T-helper 1 cell treated with Interleukin-12 subunit alpha and Interleukin-12 subunit beta and Interleukin-4 antibody, amounts not matched to agents 30 ng/mL and 1 ng/mL, for 36 hours (primary cell): ENCODE measurements around the gene PABPN1. TPM values are rescaled to one million over a fixed set of nuclear protein-coding genes. Genes with fewer than 3 reads are reported as not detected.

Experiments used
- intact Hi-C: fragments of 100-400 bp; cut with micrococcal nuclease; formaldehyde crosslinking; loops from one replicate; pipeline ENCODE4 v1.15.1; 2024
- total RNA-seq: library from RNA; stranded (reverse); gene quantifications from 2 replicates; pipeline ENCODE4 v1.2.3, GENCODE V29; 2022

PABPN1 gene
- total RNA-seq, 1 donor from 2014 or later: 193 TPM

DNA sequence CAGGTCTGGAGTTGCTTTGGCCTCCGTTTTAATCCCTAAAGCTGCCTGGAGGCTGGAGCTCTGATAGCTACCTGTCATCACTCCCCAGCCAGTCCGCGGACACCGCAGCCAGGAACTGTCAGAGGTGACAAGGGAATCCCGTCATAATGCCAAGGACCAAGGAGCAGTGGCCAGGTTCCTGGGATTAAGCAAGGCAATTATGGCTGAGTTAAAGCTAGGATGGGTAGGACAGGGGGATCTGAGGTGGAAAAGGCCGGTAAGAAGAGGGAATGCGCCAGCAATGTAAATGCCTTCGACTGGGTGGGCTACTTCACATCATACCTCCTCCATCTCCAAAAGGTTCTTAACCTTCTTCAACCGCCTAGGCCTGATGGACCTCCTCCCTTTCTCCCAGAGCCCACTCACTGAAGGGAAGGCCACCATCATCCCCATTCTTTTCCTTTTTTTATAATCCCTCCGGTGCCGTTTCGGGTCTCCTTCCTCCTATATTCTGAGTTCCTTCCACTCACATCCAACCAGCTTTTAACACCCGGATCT, 20.5 kb upstream of the PABPN1 start:
- intact Hi-C loops: loop anchor here (1.0 to 10.0 kb wide), 17 partner anchors 14 to 1918 kb away; partner anchors contain the start of genes ACIN1, C14orf119, C14orf93 and EMC9

DNA sequence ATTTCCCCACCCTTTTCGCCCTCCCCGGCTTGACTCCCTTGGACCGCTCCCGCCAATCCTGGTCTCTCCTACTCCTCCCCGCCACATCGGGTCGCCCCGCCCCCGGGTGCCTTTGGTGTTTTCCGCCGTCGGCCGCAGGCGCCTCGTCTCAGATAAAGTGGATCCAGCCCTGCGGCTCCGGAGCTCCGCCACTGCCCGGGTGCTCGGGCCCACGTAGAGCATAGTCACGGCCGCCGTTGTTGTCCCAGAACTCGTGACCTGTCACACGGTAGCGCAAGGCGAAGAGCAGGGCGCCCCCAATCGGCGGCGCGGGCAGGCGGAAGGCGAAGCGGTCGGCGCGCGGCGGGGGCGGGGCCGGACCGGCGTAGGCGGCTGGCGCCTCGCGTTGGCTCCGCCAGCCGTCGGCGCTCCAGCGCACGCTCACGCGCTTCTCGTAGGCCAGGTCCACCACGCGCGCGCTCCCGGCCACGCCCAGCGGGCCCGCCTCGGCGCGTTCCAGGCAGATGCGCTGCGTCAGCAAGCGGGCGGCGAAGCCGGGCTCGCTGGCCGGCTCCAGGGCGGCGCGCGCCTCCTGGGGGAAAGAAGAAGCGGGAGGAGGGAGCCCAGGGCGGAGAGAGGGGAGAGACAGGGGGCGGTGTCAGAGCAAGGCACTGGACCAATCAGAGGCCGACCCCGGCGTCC, 19.8 kb upstream of the PABPN1 start:
- intact Hi-C loops: loop anchor here (1.0 to 10.0 kb wide), 17 partner anchors 15 to 1919 kb away; partner anchors contain the start of genes ACIN1, C14orf119, C14orf93 and EMC9

DNA sequence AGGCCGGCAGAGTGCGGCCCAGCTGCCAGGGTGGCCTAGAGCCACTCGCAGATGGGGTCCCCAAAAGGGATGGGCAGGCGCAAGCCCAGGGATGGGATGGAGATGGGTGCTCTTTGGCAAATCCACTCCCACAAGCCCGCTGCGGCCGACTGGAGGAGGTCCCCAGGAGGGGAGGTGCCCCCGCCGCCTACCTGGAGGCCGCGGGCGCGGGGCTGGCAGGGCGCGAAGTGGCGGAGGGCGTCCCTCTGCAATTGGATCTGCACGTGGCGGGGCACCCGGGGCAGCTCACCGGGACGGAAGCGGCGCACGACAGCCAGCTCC, 19.3 kb upstream of the PABPN1 start:
- intact Hi-C loops: loop anchor here (1.0 to 10.0 kb wide), 18 partner anchors 16 to 1920 kb away; partner anchors contain the start of genes ACIN1, C14orf119, C14orf93 and EMC9

DNA sequence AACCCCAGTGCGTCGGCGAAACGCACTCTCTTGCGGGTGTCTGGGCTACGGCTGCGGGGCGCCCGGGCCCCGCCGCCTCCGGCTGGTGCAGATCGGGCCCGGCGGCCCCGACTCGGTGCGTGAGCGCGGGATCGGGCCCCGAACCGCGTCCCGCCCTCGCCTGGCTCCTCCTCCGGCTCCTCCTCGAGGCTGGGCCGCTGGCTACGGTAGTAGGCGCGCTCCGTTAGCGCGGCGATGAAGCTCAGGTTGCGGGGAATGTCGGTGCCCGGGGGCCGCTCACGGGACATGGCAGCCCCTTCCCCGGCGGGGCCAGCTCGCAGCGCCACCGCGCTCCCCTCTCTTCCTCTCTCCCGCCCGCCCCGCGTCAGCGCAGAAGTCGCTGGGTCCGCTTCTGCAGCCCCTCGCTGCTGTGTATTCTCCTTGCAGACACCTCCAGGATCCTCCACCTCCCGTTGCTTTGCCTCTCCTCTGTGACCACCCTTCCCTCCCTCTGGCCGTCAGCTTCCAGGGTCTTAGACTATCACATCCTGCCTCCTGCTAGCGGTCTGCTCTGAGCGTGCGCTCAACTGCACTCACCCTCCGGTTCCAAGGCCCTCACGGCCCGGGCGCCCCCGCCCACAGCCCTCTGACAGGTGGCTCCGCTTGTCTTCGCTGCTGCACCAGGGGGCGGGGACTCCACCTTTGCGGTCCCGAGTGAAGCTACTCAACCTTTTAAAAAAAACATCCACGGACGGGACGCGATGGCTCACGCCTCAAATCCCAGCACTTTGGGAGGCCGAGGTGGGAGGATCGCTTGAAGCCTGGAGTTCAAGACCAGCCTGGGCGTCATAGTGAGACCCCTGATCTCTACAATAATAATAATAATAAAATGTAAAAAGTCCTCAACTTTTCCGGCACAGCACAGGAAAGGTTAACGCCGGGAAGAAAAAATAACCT, 18.7 kb upstream of the PABPN1 start, which contains the start of gene PPP1R3E:
Gene PPP1R3E (minus strand): TSS at position 570 of the 936 bp plus-strand sequence. CDS start 283 bp downstream, at position 287.
- intact Hi-C loops: loop anchor here (1.0 to 10.0 kb wide), 5 partner anchors 473 to 1920 kb away; partner anchors contain the start of genes EMC9, METTL3, MRPL52 and PSME2

DNA sequence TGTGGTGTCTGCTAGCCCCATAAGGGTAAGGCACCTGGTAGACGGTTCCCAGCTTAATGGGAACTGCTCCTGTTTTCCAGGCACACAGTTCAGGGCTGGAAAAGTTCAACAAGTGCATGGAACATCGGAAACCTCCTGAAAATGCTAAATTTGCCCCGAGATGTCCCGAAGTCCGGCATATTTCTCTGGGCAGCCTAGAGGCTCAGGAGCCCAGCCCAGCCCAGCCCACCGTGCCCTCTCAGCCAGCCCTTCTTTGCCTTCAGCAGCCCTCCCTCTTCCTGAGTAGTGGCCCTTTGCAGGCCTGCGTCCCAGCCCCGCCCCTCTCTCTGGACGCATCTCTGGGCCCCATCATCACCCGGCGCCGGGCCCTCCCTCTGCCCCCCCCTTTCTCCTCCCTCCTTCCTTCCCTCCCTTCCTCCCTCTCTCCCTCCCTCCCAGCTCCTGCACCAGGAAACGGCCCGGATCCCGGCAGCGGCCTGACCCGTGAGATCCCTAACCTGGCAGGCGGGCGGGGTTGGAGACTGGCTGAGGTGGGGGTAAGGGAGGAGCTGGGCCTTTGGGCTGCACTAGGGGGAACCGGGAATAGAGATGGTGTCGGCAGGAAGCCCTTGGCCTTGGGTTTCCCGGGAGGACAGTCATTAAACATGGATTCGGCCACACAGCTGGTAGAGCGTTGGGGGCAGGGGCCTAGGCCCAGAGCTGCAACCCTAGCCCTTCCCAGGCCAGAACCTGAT, 14.7 kb upstream of the PABPN1 start, which contains the start of gene BCL2L2:
Gene BCL2L2 (plus strand): TSS at position 422 of the 734 bp plus-strand sequence. CDS start 935 bp downstream, outside the sequence.
- intact Hi-C loops: loop anchor here (10.0 kb wide), 2 partner anchors 752 to 838 kb away; partner anchors contain the start of genes EMC9, PSME2 and RNF31

DNA sequence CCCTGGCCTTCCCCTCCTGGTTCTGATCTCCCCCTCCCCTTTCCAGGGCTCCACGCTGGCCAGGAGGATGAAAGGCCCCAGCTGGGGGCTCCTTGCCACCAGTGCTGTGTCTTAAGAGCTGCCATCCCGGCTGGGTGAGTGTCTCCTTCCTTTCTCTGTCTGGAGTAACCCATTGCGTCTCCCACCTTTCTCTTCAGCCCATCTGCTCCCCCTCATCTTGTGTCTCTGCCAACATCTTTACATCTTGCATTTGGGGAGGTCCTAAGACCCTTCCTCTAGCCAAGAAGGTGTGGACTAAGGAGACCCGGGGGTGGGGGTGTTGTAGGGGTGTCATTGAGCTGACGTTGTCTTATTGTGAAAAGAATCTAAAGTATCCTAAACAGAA, 14.1 kb upstream of the PABPN1 start:
- intact Hi-C loops: loop anchor here (10.0 kb wide), 2 partner anchors 752 to 838 kb away; partner anchors contain the start of genes EMC9, PSME2 and RNF31

DNA sequence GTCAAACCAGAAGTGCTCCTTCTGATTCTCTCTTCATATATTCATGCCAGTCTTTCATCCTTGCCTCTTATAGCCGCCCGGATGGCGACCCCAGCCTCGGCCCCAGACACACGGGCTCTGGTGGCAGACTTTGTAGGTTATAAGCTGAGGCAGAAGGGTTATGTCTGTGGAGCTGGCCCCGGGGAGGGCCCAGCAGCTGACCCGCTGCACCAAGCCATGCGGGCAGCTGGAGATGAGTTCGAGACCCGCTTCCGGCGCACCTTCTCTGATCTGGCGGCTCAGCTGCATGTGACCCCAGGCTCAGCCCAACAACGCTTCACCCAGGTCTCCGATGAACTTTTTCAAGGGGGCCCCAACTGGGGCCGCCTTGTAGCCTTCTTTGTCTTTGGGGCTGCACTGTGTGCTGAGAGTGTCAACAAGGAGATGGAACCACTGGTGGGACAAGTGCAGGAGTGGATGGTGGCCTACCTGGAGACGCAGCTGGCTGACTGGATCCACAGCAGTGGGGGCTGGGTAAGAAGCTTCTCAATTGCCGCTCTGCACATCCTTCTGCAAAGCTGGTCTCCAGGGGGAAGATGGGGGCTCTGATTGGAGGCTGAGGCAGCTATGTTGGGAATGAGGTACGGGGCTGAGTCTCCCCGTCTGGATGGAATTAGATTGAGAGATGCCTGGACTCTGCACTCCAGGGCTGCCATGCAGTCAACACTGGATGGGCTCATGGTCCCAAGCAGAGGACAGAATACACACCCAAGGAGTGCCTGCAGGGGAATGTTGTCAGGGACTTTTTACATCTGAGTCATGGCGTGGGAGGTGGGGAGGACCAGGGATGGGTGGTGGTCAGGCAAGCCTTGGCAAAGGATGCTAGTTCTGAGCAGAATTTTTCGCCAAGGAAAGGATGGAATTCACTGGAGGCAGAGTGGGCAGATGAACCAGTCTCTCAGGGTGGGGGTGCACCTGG, 13.3 kb upstream of the PABPN1 start:
- intact Hi-C loops: loop anchor here (10.0 kb wide), 2 partner anchors 753 to 837 kb away; partner anchors contain the start of genes EMC9, PSME2 and RNF31

DNA sequence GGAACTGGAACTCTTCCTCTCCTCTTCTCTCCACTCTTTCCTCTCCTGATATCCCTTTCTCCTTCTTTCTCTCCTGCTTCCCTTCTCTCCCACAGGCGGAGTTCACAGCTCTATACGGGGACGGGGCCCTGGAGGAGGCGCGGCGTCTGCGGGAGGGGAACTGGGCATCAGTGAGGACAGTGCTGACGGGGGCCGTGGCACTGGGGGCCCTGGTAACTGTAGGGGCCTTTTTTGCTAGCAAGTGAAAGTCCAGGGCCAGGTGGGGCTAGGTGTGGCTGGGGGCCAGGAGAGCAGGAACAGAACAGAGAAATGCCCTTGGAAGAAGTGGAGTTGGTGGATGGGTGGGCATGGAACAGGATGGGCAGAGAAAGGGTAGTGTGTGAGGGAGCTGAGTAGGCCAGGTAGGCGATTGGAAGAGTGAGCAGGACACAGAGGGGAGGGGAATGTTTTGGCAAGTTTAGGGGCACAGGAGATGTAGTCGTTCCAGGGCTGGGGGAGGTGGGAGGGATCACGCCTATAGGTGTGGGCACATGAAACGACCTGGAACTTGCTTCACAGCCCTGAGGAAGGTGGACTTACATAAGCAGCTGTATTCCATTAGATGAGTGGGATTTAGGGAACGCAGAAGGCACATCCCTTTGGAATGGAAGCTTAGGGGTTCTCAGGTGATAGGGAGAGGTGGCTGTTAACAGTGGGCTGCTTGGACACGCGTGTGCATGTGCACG, 12.4 kb upstream of the PABPN1 start:
- intact Hi-C loops: loop anchor here (10.0 kb wide), 2 partner anchors 754 to 836 kb away; partner anchors contain the start of genes EMC9, PSME2 and RNF31

DNA sequence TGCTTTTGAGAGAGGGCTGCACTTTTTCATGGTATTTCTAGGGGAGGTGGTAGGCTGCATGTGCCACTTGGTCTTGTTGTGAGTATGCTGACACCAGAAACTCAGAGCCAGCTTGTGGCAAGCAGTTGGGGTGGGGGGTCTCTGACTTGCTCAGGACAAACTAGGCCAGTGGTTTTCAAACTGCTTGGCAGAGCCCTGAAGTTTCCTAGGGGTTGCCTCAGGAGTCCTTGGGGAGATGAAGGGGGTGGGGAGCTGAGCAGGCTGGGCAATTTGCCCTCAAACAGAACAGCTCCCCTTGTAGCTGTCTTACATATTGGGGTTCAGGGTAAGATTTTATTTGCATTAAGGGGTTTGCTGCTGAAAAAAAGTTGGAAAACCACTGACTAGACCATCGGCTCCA, 10.7 kb upstream of the PABPN1 start:
- intact Hi-C loops: no loop called here

DNA sequence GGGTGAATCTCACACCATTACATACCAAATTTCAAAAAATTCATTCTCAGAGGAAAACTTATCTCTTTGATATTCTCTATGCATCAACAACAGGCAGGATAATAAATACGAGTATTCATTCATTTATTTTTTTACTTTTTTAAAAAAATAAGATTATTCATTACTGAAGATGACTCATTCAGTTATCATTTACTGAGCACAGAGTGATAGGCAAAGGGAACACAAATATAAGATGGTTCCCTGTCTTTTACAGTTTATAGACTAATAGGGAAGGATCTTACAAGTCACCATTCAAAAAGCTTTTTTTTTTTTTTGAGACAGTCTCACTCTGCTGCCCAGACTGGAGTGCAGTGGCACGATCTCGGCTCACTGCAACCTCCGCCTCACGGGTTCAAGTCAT, 5.0 kb upstream of the PABPN1 start:
- intact Hi-C loops: no loop called here

DNA sequence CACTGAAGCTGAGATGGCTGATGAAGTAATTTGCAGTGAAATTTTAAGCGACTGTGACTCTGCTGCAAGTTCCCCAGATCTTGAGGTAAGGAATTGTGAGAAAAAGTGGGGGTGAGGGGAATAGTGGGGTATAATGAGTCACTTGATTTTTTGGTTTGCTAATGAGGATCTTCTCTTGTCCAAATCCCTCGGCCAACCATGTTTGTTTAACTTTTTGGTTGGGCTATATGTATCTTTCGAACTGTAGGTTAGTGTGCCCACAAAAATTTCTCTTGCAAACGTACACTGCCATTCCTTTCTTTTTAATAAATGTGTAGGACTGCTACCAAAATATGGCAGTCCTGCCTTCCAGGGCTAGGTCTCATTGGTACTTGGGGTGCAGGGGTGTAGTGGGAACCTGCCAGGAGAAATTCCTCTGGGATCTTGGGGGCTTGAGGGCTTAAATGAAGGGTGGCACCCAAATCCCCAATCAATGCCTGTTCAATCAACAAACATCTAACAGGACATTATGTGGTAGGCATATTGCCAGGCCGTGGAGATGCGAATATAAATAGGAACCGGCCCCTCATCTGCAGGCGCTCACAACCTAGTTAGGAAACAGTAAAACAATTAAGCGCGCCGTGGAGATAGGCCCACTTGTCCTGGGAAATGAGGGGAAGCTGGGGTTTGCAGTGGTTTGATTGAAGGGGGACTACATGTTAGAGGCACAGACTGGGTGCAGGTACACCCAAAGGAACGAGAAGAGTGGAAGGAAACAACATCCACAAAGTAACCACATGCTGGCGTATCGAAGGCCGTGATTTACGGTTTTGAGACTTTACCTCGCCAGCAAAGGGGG, 1.3 kb upstream of the PABPN1 start:
- intact Hi-C loops: loop anchor here (5.0 to 10.0 kb wide), 5 partner anchors 448 to 1355 kb away; partner anchors contain the start of genes CHMP4A, DAD1, LRP10 and SDR39U1

DNA sequence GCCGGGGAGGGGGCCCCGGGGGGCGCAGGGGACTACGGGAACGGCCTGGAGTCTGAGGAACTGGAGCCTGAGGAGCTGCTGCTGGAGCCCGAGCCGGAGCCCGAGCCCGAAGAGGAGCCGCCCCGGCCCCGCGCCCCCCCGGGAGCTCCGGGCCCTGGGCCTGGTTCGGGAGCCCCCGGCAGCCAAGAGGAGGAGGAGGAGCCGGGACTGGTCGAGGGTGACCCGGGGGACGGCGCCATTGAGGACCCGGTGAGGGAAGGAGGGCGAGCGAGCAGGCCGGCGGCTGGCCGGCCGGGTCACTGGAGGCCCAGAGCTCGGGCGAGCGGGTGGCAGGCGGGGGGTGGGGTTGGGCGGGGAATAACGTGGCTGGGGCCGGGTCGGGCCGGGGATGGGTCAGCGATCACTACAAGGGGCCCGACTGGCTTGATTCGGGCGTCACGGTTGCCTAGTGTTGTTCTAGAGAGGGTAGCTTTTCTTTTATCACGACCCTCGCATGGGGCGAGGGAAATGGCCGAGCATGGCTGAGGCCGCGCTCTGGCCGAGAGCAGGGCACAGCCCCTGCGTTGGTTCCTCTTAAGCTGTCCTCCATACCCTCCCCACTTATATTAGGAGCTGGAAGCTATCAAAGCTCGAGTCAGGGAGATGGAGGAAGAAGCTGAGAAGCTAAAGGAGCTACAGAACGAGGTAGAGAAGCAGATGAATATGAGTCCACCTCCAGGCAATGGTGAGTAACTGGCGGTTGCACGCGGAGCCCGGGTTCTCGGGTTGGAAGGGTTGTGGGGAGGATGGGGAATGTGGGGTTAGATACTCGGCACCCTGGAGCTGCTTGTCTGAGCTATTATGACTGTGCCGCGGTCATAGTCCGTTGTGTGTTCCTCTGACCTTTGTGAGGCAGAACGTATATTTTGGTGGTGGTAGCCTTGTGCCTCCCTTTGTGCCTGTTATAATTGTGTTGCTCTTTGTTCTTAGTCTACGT, 603 bp downstream of the PABPN1 start:
- intact Hi-C loops: loop anchor here (1.0 to 10.0 kb wide), 16 partner anchors 21 to 1353 kb away; partner anchors contain the start of genes ACIN1, C14orf119, CHMP4A and DAD1

DNA sequence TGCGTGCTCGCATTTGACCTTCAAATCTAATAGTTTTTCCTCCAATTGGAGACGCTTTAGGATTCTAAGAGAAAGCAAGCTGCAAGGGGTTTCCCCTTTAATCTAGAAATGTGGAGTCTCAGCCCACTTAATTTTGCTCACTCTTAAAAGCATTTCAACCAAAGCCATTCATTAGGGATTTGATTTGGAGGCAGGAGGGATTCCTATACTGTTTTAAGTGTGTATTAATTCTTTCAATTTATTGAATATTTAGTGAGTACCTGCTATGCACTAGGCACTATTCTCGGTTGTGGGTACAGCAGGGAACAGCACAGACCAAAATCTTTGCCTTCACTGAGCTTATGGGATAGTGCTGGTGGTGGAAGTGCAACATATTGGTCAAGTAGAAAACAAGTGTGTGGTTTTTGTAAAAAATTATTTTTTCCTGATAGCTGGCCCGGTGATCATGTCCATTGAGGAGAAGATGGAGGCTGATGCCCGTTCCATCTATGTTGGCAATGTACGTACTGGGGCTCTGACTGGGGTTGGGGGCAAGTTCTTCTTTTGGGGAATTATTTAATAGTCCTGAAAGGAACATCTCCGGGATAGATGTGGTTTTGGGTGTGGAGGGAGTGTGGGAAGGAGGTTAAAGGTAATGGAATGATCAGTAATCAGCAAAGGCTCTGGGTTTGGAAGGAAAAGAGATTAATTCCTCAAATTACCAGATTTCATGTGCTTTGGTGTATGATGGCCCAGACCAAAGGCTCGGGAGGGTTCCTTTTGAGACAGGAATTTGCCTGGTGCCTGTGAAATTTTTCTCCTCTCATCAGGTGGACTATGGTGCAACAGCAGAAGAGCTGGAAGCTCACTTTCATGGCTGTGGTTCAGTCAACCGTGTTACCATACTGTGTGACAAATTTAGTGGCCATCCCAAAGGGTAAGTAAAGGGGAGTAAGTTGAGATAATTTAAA, 1.6 kb downstream of the PABPN1 start:
- intact Hi-C loops: loop anchor here (1.0 to 10.0 kb wide), 6 partner anchors 58 to 1352 kb away; partner anchors contain the start of genes CHMP4A, DAD1, LRP10 and SDR39U1

DNA sequence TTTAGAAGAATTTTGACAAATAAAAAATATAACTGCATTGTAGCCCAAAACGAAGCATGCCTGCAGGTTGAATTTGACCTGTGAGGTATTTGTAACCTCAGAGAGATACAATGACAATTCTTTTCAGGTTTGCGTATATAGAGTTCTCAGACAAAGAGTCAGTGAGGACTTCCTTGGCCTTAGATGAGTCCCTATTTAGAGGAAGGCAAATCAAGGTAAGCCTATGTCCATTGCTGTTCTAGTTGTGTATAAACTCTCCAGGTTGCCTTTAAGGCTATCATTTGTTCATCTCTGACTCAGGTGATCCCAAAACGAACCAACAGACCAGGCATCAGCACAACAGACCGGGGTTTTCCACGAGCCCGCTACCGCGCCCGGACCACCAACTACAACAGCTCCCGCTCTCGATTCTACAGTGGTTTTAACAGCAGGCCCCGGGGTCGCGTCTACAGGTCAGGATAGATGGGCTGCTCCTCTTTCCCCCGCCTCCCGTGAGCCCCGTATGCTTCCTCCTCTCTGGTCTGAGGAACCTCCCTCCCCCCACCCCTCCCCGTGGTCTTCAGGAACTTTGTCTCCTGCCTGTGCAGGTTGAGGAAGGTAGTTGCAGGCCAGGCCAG, 2.7 kb downstream of the PABPN1 start:
- intact Hi-C loops: loop anchor here (5.0 to 10.0 kb wide), 5 partner anchors 452 to 1351 kb away; partner anchors contain the start of genes CHMP4A, DAD1, LRP10 and SDR39U1
